Thymus (tissue), 11 donors: Measurements from ENCODE around the gene KIF5B. TPM values are rescaled to one million over a fixed set of nuclear protein-coding genes. Genes with fewer than 3 reads are reported as not detected.
"Not testable (repeated sequence)": the region's sequence is repeated elsewhere in the genome, so short reads cannot be mapped to it uniquely, and the experiment has no call there.

Experiments used
- DNase-seq, 9 donors: peaks; one replicate each; pipeline ENCODE4 v3.0.0-alpha.2; 2013; ENCODE audit warnings: low spot score in 9 of 9, low read depth in 6 of 9, missing footprints in 1 of 9
- H3K27ac ChIP-seq, 2 donors: one replicate each; pipeline ENCODE4 v1.5.1; 2013; ENCODE audit warnings: control low read depth in 1 of 2, low read depth in 1 of 2, low read length in 1 of 2, mild to moderate bottlenecking in 1 of 2, moderate library complexity in 1 of 2
- H3K27me3 ChIP-seq, 2 donors: one replicate each; pipeline ENCODE4 v1.5.1; 2013; ENCODE audit warnings: low read length in 1 of 2; ENCODE audit not compliant: control insufficient read depth in 2 of 2, insufficient read depth in 1 of 2
- H3K36me3 ChIP-seq, 2 donors: one replicate each; pipeline ENCODE4 v1.5.1; 2013; ENCODE audit warnings: low read length in 1 of 2, mild to moderate bottlenecking in 1 of 2, moderate library complexity in 1 of 2; ENCODE audit not compliant: control insufficient read depth in 2 of 2, insufficient read depth in 2 of 2
- H3K4me1 ChIP-seq, 2 donors: one replicate each; pipeline ENCODE4 v1.5.1; 2013; ENCODE audit warnings: low read length in 2 of 2; ENCODE audit not compliant: control insufficient read depth in 2 of 2, insufficient read depth in 2 of 2
- H3K4me3 ChIP-seq, 2 donors: one replicate each; pipeline ENCODE4 v1.5.1; 2013; ENCODE audit warnings: low read length in 2 of 2, control low read depth in 1 of 2, mild to moderate bottlenecking in 1 of 2
- H3K9me3 ChIP-seq, 2 donors: one replicate each; pipeline ENCODE4 v1.5.1; 2013; ENCODE audit warnings: low read length in 1 of 2, mild to moderate bottlenecking in 1 of 2; ENCODE audit not compliant: control insufficient read depth in 2 of 2, insufficient read depth in 1 of 2
- WGBS: extraction: QIAGEN DNeasy Blood & Tissue Kit; methylation state at CpG from one replicate; pipeline ENCODE4 v1.1.7; 2013; 5-methylcytosine and 5-hydroxymethylcytosine counted together
- polyA plus RNA-seq: library from polyadenylated mRNA; stranded (reverse); fragments of 200-250 nt; gene quantifications from one replicate; pipeline ENCODE4 v1.2.3, GENCODE V29; 2013
- total RNA-seq: library from RNA; stranded (reverse); fragments of 120-200 nt; gene quantifications from one replicate; pipeline ENCODE4 v1.2.4, GENCODE V29; 2013
- donor health status: healthy.

KIF5B gene
- total and polyA plus RNA-seq, 2 donors = 47.3 to 70.4 TPM

DNA sequence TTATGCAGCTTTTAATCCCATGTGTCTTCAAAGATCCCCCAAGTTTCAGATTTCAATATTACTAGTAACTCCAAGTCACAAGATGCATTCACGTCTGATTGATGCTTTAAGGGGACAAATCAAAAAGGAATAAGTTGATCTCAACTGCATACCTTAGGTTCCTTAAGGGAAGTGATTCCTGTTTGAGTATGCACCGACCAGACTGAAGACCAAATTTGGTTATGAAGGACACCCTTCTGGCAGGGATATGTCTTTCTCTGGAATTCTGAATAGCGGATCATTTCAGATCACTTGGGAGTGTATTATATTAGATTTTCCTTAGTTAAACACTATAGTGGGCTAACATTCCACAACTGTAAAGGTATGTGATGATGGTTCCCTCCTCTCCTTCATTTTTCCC is 4.3 kb downstream of the KIF5B start:
- Histone ChIP-seq H3K27me3 (no peaks in the 10 kb centered on the region), H3K36me3 (peaks cover 6 to 17% of the 10 kb centered on the region in 2 donors), H3K4me3 (no peak overlapping the region), H3K4me1 (peaks cover 13 to 18% of the 10 kb centered on the region in 2 donors), H3K9me3 (peaks cover 0 to 3% of the 10 kb centered on the region in 2 donors), H3K27ac (no peak overlapping the region)
- DNase-seq = no peak
- 84% methylated on average over 3 of the region's 3 CpGs for WGBS

GRCh38 chr10:32050177-32050576 is 6.0 kb downstream of the KIF5B start:
- no peak for DNase-seq
- Histone ChIP-seq H3K9me3 (no peaks in the 10 kb centered on the region), H3K4me1 (peaks cover 7 to 15% of the 10 kb centered on the region in 2 donors), H3K36me3 (peaks cover 12 to 30% of the 10 kb centered on the region in 2 donors), H3K27ac (no peak overlapping the region), H3K4me3 (no peak overlapping the region), H3K27me3 (no peaks in the 10 kb centered on the region)
- WGBS = 92% methylated on average over 6 of the region's 6 CpGs

GRCh38 chr10:32049113-32049512 is 7.1 kb downstream of the KIF5B start:
- no peaks in the 10 kb centered on the region for H3K9me3 ChIP-seq
- H3K4me3 ChIP-seq = no peak overlapping the region
- H3K4me1 ChIP-seq = peaks cover 5 to 13% of the 10 kb centered on the region in 2 donors
- 72% methylated on average over 4 of the region's 4 CpGs for WGBS
- no peak for DNase-seq
- H3K27me3 ChIP-seq = no peaks in the 10 kb centered on the region
- H3K27ac ChIP-seq = no peak overlapping the region
- H3K36me3 ChIP-seq = peaks cover 15 to 37% of the 10 kb centered on the region in 2 donors

- 96% methylated on average over 1 of the region's 1 CpG for WGBS
- Histone ChIP-seq H3K36me3 (peaks cover 17 to 44% of the 10 kb centered on the region in 2 donors), H3K27ac (no peak overlapping the region), H3K4me3 (no peak overlapping the region), H3K9me3 (no peaks in the 10 kb centered on the region), H3K27me3 (no peaks in the 10 kb centered on the region), H3K4me1 (peaks cover 1 to 10% of the 10 kb centered on the region in 2 donors)
- DNase-seq = no peak
Observed at GRCh38 chr10:32048282-32048681, 7.9 kb downstream of the KIF5B start.

DNA sequence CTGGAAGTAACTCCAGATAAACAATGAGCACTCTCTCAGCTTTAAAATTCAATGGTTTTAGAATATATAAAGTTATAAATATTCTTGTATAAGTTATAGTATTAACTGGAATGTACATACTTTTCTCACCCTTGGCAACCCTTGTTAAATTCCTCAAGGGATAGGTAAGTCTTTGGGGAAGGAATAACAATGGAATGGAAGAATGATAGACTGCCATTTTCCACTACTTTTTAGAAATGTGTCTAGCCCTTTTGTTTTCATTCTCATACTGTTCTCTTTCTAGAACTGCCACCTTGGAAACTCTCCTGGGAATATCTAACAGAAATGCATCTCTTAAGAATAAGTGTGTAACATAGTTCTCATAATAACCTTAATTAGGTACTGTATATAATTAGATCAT is 8.3 kb downstream of the KIF5B start:
- Histone ChIP-seq H3K27ac (no peak overlapping the region), H3K4me1 (peaks cover 0 to 9% of the 10 kb centered on the region in 2 donors), H3K36me3 (peaks cover 17 to 47% of the 10 kb centered on the region in 2 donors), H3K9me3 (no peaks in the 10 kb centered on the region), H3K4me3 (no peak overlapping the region), H3K27me3 (no peaks in the 10 kb centered on the region)
- no peak for DNase-seq

- 98% methylated on average over 3 of the region's 3 CpGs for WGBS
- no peak for DNase-seq
- peaks cover 0 to 7% of the 10 kb centered on the region in 2 donors for H3K4me1 ChIP-seq
- H3K4me3 ChIP-seq = no peak overlapping the region
- H3K27ac ChIP-seq = no peak overlapping the region
- H3K36me3 ChIP-seq = peaks cover 17 to 54% of the 10 kb centered on the region in 2 donors
- H3K9me3 ChIP-seq = no peaks in the 10 kb centered on the region
- H3K27me3 ChIP-seq = no peaks in the 10 kb centered on the region
Observed at GRCh38 chr10:32046151-32046550, 10.1 kb downstream of the KIF5B start.

GRCh38 chr10:32042730-32043129 is 13.5 kb downstream of the KIF5B start:
- not testable (repeated sequence) for H3K27me3 ChIP-seq, H3K4me1 ChIP-seq, H3K4me3 ChIP-seq, H3K9me3 ChIP-seq, DNase-seq, H3K27ac ChIP-seq
- peaks cover 20 to 64% of the 10 kb centered on the region in 2 donors for H3K36me3 ChIP-seq
- 94% methylated on average over 8 of the region's 8 CpGs for WGBS

GRCh38 chr10:32041290-32042028 is 14.8 kb downstream of the KIF5B start:
- Histone ChIP-seq H3K4me1 (no peaks in the 10 kb centered on the region), H3K36me3 (peaks cover 15 to 65% of the 10 kb centered on the region in 2 donors), H3K9me3 (no peaks in the 10 kb centered on the region), H3K4me3 (no peak overlapping the region), H3K27ac (no peak overlapping the region), H3K27me3 (no peaks in the 10 kb centered on the region)
- DNase-seq = no peak
- 93% methylated on average over 1 of the region's 1 CpG for WGBS

DNA sequence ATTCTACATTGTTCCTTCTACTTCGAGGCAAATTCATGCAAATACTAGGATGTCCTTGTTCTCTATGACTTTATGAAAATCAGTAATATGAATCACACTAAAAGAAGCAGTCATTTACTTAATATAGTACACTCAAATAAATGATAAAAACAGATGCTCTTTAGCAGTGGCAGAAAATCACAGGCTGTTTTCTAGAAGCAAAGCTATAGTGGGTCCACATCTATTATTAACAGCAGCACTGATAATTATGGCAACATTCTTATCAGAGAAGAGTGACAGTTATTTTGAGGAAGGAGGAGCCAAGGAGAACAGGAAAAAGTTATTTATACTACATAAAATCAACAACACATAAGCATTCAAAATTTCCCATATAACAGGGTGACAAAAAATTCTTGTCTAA is 16.5 kb downstream of the KIF5B start:
- no peak overlapping the region for H3K27ac ChIP-seq
- peaks cover 13 to 69% of the 10 kb centered on the region in 2 donors for H3K36me3 ChIP-seq
- no peaks in the 10 kb centered on the region for H3K9me3 ChIP-seq
- H3K4me1 ChIP-seq = no peaks in the 10 kb centered on the region
- 91% methylated on average over 1 of the region's 1 CpG for WGBS
- DNase-seq = no peak
- no peak overlapping the region for H3K4me3 ChIP-seq
- no peaks in the 10 kb centered on the region for H3K27me3 ChIP-seq
